ENCODE data around the gene VPS4B. TPM values are rescaled to one million over a fixed set of nuclear protein-coding genes. Genes with fewer than 3 reads are reported as not detected.
"Not testable (repeated sequence)": the region's sequence is repeated elsewhere in the genome, so short reads cannot be mapped to it uniquely, and the experiment has no call there.

Gene VPS4B
- total and polyA plus RNA-seq, 2 experiments from 2014 or later: 9.1 to 14.6 TPM

DNA sequence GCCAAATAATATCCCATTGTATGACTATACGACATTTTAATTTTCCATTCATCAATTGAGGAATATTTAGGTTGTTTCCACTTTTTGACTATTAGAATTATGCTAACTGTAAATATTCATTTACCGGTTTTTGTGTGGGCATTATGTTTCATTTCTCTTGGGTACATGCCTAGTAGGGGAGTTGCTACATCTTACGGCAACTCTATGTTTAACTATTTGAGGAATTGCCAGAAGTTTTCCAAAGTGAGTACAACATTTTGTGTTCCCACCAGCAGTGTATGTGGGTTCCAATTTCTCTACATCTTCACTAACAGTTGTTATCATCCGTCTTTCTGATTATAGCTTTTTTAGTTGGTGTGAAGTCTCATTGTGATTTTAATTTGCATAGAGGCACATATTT, 53.7 kb downstream of the VPS4B start:
- Histone ChIP-seq H3K4me3 (no peak overlapping the region), H3K36me3 (no peaks in the 10 kb centered on the region), H3K27ac (no peak overlapping the region), H3K4me1 (ENCODE audit: low read depth) (peaks cover 5% of the 10 kb centered on the region), H3K9me3 (ENCODE audit: low read depth) (no peaks in the 10 kb centered on the region), H3K27me3 (no peaks in the 10 kb centered on the region)
- TF ChIP-seq, protein P1, sequence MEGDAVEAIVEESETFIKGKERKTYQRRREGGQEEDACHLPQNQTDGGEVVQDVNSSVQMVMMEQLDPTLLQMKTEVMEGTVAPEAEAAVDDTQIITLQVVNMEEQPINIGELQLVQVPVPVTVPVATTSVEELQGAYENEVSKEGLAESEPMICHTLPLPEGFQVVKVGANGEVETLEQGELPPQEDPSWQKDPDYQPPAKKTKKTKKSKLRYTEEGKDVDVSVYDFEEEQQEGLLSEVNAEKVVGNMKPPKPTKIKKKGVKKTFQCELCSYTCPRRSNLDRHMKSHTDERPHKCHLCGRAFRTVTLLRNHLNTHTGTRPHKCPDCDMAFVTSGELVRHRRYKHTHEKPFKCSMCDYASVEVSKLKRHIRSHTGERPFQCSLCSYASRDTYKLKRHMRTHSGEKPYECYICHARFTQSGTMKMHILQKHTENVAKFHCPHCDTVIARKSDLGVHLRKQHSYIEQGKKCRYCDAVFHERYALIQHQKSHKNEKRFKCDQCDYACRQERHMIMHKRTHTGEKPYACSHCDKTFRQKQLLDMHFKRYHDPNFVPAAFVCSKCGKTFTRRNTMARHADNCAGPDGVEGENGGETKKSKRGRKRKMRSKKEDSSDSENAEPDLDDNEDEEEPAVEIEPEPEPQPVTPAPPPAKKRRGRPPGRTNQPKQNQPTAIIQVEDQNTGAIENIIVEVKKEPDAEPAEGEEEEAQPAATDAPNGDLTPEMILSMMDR (IDR thresholded peaks at IDR 0.05; ENCODE audit: low read depth, low read length): no peak
- DNase-seq (ENCODE audit: low read depth in 1 of 2, low spot score in 1 of 2): peak in 1 of 2 donors; percentile 29

DNA sequence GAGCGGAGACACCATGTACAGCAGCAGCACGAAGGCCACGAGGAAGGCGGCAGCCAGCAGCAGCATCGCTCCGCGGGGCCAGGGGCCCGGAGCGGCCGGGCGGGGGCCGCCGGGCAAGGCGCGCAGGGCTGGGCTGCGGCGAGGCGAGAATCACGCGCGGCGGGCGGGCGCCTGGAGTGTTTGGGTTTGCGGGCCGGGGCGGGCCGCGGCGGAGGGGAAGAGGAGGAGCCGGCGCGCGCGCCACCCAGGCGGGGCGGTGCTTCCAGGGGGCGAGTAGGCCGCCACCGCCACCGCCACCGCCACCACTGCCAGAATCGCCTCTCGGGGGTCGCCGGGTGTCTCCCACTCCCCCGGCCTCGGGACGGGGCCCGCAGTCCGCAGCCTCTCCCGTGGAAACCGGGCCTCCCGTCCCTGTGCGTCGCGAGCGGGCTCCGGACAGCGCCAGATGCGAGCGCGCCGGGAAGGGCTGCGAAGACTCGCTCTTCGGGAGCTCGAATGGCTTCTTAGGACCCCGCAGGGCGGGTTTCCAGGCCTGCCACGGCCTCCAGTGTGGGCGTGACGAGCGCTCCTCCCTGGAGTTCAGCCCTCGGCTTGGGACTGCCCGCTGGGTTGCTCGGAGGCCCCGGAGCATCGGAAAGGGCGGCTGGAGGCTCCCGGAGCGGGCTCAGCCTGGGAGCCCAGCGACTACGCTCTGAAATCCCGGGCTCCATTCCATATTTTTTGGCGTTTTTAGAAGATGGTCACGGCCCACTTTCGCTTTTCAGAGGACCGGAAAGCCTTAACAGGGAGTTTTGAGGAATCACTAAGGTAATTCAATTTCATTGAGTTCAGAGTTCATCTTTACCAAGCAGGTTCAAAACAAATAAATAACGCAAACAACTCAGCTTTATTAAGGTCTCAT, 55.0 kb downstream of the VPS4B start, which contains the start of gene KDSR:
KDSR (minus strand) TSS at position 154 of the 901 bp plus-strand sequence; CDS start at position 66, 88 bp downstream.
- peaks cover 2% of the 10 kb centered on the region for H3K36me3 ChIP-seq
- peak within 1 kb of the TSS; percentile 87 for H3K4me3 ChIP-seq
- no peaks in the 10 kb centered on the region for H3K27me3 ChIP-seq
- H3K4me1 ChIP-seq (ENCODE audit: low read depth): peaks cover 5% of the 10 kb centered on the region
- peak; percentile 98 to 100 for DNase-seq (ENCODE audit: low read depth in 1 of 2, low spot score in 1 of 2)
- TF ChIP-seq, protein P1 (IDR thresholded peaks at IDR 0.05; ENCODE audit: low read depth, low read length): no peak
- no peaks in the 10 kb centered on the region for H3K9me3 ChIP-seq (ENCODE audit: low read depth)
- H3K27ac ChIP-seq: peak within 1 kb of the TSS; percentile 93

DNA sequence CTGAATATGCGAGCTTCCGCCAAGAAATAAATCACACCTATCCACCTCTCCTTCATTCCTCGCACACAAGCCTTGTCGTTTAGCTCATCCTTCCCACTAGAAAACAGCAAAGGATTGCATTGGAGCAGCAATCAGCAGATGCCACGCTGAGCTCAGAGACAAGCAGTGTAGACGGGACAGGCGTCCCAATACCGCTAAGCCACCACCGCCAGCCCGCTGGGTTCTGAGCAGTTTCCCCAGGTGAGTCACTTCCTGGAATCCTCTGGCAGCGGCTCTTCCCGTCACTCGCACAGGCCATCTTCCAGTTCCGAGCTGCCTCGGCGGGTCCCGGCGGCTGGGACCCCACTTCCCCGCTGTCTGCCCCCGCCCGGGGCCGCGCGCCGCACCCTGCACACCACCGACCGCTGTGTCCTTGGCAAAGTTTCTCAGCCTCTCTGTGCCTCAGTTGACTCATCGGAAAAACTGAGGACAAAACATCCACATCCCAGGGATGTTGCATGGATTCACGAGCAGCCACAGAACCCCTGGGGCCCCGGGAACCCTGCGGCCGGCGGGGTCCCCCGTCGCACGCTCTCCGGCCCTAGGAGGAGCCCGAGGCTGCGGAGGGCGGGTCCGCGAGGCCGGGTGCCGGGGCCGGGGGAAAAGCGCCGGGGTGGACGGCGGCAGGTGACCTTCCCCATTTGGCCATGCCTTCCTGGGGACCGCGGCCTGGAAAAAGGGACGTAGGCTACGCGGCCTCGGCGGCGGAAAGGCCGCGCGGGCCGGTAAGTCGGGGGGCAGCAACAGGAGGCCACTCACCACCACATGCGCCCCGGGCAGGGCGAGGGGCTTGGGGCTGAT, 55.8 kb downstream of the VPS4B start:
- TF ChIP-seq, protein P1 (IDR thresholded peaks at IDR 0.05; ENCODE audit: low read depth, low read length): peak; percentile 4
- H3K4me3 ChIP-seq: peak overlapping the region; percentile 87
- H3K27ac ChIP-seq: peak overlapping the region; percentile 93
- H3K9me3 ChIP-seq (ENCODE audit: low read depth): no peaks in the 10 kb centered on the region
- H3K36me3 ChIP-seq: peaks cover 8% of the 10 kb centered on the region
- DNase-seq (ENCODE audit: low read depth in 1 of 2, low spot score in 1 of 2): peak; percentile 30 to 50
- peaks cover 5% of the 10 kb centered on the region for H3K4me1 ChIP-seq (ENCODE audit: low read depth)
- no peaks in the 10 kb centered on the region for H3K27me3 ChIP-seq

DNA sequence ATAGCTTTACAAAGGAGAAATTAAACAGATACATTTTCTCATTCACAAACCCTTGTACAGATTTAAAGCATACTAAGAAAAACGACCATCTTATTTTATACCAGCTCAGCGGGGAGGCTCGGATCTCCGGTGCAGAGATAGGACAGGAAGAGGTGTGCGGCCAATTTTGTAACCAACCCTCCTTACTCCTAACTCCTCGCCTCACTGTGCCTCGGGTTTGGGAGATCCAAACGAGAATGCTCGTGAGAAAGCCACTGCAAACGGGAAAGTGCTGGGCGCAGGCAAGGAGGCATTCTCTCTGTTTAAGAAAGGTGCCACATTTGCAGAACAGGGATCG, 56.4 kb downstream of the VPS4B start:
- peak; percentile 17 to 24 for DNase-seq (ENCODE audit: low read depth in 1 of 2, low spot score in 1 of 2)
- H3K27ac ChIP-seq: no peak overlapping the region
- peaks cover 11% of the 10 kb centered on the region for H3K36me3 ChIP-seq
- TF ChIP-seq, protein P1 (IDR thresholded peaks at IDR 0.05; ENCODE audit: low read depth, low read length): no peak
- peaks cover 5% of the 10 kb centered on the region for H3K4me1 ChIP-seq (ENCODE audit: low read depth)
- no peaks in the 10 kb centered on the region for H3K9me3 ChIP-seq (ENCODE audit: low read depth)
- peak overlapping the region; percentile 87 for H3K4me3 ChIP-seq
- no peaks in the 10 kb centered on the region for H3K27me3 ChIP-seq

DNA sequence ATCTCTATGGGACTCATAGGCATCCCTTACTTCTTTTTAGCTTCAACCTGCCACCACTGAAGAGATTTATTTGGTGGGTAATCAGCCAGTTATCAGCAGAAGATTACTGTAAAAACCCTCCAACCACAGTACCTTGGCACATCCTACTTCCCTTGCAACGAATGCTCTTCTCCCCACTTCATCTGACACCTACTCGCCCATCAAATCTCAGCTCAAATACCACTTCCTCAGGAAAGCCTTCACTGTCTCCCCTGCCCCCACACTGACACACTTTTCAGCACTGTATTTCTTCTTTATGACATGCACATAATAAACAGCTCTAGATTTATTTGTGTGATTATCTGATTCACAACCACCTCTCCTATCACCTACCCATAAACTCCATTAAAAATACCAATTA, 58.3 kb downstream of the VPS4B start:
- TF ChIP-seq, protein P1 (IDR thresholded peaks at IDR 0.05; ENCODE audit: low read depth, low read length): no peak
- no peaks in the 10 kb centered on the region for H3K9me3 ChIP-seq (ENCODE audit: low read depth)
- H3K27me3 ChIP-seq: no peaks in the 10 kb centered on the region
- no peak overlapping the region for H3K27ac ChIP-seq
- peaks cover 5% of the 10 kb centered on the region for H3K4me1 ChIP-seq (ENCODE audit: low read depth)
- DNase-seq (ENCODE audit: low read depth in 1 of 2, low spot score in 1 of 2): no peak
- no peak overlapping the region for H3K4me3 ChIP-seq
- H3K36me3 ChIP-seq: peaks cover 23% of the 10 kb centered on the region

DNA sequence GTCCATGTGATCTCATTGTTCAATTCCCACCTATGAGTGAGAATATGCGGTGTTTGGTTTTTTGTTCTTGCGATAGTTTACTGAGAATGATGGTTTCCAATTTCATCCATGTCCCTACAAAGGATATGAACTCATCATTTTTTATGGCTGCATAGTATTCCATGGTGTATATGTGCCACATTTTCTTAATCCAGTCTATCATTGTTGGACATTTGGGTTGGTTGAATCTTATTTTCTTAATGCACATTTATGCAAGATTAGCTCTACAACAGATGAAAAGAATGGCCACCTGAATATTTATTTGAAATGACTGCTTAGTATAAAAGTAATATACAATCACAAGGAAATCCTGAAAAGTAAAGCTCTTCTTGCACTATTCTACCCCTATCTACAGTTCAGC, 58.9 kb downstream of the VPS4B start:
- H3K4me3 ChIP-seq; H3K4me1 ChIP-seq (ENCODE audit: low read depth); H3K27ac ChIP-seq; H3K9me3 ChIP-seq (ENCODE audit: low read depth); DNase-seq (ENCODE audit: low read depth in 1 of 2, low spot score in 1 of 2); H3K27me3 ChIP-seq: not testable (repeated sequence)
- H3K36me3 ChIP-seq: peaks cover 23% of the 10 kb centered on the region

All from cardiac muscle cell (in vitro differentiated cells and primary cell).